ENCODE results near the gene ACOX2. TPM values are rescaled to one million over a fixed set of nuclear protein-coding genes. Genes with fewer than 3 reads are reported as not detected.

The ACOX2 gene
- total and polyA plus RNA-seq, 10 of the 15 experiments (the other 5 are each of a cell fraction or from before 2014, with no cell fraction given): 0.72 TPM; not detected in 9

- no peak for DNase-seq (ENCODE audit: low read depth, low spot score)
- CTCF ChIA-PET: no interaction called here
- no peak for FAIRE-seq
- no peaks in the 10 kb centered on the region for H3K79me2 ChIP-seq (ENCODE audit: control insufficient read depth, insufficient read depth, low read length)
- no peak overlapping the region for H3K9ac ChIP-seq (ENCODE audit: control insufficient read depth, insufficient read depth, low read length)
- SMC1A ChIA-PET (ENCODE audit: uncharacterized antibody, unreplicated experiment): no interaction called here
- no peaks in the 10 kb centered on the region for H4K20me1 ChIP-seq (ENCODE audit: control insufficient read depth, insufficient read depth)
- H3K27ac ChIP-seq (ENCODE audit: control insufficient read depth, insufficient read depth): no peak overlapping the region
- no peaks in the 10 kb centered on the region for H3K9me3 ChIP-seq (replicated peaks; ENCODE audit: control insufficient read depth, insufficient read depth, low read length)
- intact Hi-C loops (cut with micrococcal nuclease; ENCODE audit: unreplicated experiment): loop anchor here (1.0 kb wide), 1 partner anchor 69 kb away; no protein-coding TSS in a partner anchor
- BruUV-seq (replicated peaks): no TSS peak
- H3K27me3 ChIP-seq (replicated peaks in 1 of 2; ENCODE audit: control insufficient read depth in 2 of 2, insufficient read depth in 2 of 2, low read length in 1 of 2): no peaks in the 10 kb centered on the region
- H3K4me3 ChIP-seq: no peak overlapping the region
- WGBS (ENCODE audit: insufficient coverage, insufficient replicate concordance, low lambda C conversion rate, missing lambda C conversion rate): 46% methylated on average over 4 of the region's 4 CpGs
- no peak overlapping the region for H2AFZ ChIP-seq (ENCODE audit: control insufficient read depth, low read depth, low read length)
- RAD21 ChIA-PET (ENCODE audit: unreplicated experiment): no interaction called here
- POLR2A ChIA-PET: no interaction called here
- TF ChIP-seq PRDM15 (CRISPR knock-in tag; IDR thresholded peaks at IDR 0.05) (no peak), MYC (IDR thresholded peaks at IDR 0.05; ENCODE audit: insufficient read depth, insufficient read length, insufficient replicate concordance, low read length, severe bottlenecking) (no peak), YY1 (IDR thresholded peaks at IDR 0.05; ENCODE audit: low read depth, low read length) (no peak), CBFB (IDR thresholded peaks at IDR 0.05; ENCODE audit: low read depth) (no peak), ZBED1 (IDR thresholded peaks at IDR 0.05; ENCODE audit: borderline replicate concordance) (no peak), ZNF592 (IDR thresholded peaks at IDR 0.05) (no peak)
- ATAC-seq: no peak
- H3K4me1 ChIP-seq (ENCODE audit: control insufficient read depth, insufficient read depth, low read length): no peaks in the 10 kb centered on the region
- in situ Hi-C loops (cut with MboI): no loop called here
- H3K4me2 ChIP-seq (ENCODE audit: control insufficient read depth, insufficient read depth): no peak overlapping the region
- H3K36me3 ChIP-seq (ENCODE audit: control insufficient read depth in 2 of 2, insufficient read depth in 2 of 2, low read length in 1 of 2): no peaks in the 10 kb centered on the region
Measured at GRCh38 chr3:58462829-58463180, 74.2 kb downstream of the ACOX2 start.
